ENCODE data around the gene FMNL2. TPM values are rescaled to one million over a fixed set of nuclear protein-coding genes. Genes with fewer than 3 reads are reported as not detected.

FMNL2 gene
- total RNA-seq, 5 donors from 2014 or later (not counting 1 experiment from before 2014, with no cell fraction given), result 0.63 to 0.96 (median 0.75) TPM

- H3K4me3 ChIP-seq (ENCODE audit: control insufficient read depth in 1 of 2, extremely low read depth in 1 of 2, low read length in 1 of 2), result no peak overlapping the region
- H3K9me3 ChIP-seq, result no peaks in the 10 kb centered on the region
- H3K27me3 ChIP-seq (replicated peaks in 1 of 2; ENCODE audit: control insufficient read depth in 2 of 2, extremely low read depth in 1 of 2, insufficient read depth in 2 of 2, low read length in 1 of 2), result no peaks in the 10 kb centered on the region
- Mint-ChIP-seq H3K27me3 (peaks cover 0 to 2% of the 10 kb centered on the region in 2 donors), H3K9me3 (no peaks in the 10 kb centered on the region), H3K4me1 (no peaks in the 10 kb centered on the region), H3K4me3 (no peak overlapping the region), H3K36me3 (no peaks in the 10 kb centered on the region), H3K27ac (no peak overlapping the region)
- POLR2A ChIA-PET, result no interaction called here
- no peak for ATAC-seq (replicated peaks in 1 of 4)
- 100% methylated on average over 3 of the region's 7 CpGs for WGBS (ENCODE audit: insufficient coverage)
- H3K27ac ChIP-seq (ENCODE audit: low read length), result no peak overlapping the region
- CTCF ChIA-PET, result no interaction called here
- no peak for DNase-seq
- H3K36me3 ChIP-seq (ENCODE audit: control insufficient read depth in 2 of 2, extremely low read depth in 1 of 2, insufficient read depth in 1 of 2, low read length in 1 of 2), result no peaks in the 10 kb centered on the region
- H3K4me1 ChIP-seq (ENCODE audit: control insufficient read depth in 1 of 2, extremely low read depth in 1 of 2, insufficient read depth in 2 of 2, low read length in 2 of 2), result no peaks in the 10 kb centered on the region
Measured at GRCh38 chr2:152558158-152558984, 223.4 kb downstream of the FMNL2 start.

DNA sequence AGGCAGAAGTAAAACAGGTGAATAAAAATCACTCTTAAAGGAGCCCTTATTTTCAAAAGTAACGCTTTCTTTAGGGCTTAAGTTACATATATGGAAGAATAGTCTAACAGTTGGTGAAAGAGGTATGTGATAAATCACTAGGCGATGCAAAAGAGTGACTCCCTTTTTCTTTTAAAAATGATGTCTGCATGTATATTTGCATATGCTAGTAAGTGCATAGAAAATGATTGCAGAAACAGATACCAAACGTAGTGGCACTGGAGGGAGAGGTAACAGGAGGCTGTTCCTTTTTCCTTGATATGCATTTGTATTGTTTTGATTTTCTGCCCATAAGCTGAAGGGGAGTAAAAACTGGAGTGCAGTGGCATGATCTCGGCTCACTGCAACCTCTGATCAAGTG is 224.0 kb downstream of the FMNL2 start:
- CTCF ChIA-PET, result no interaction called here
- Histone ChIP-seq H3K4me1 (ENCODE audit: control insufficient read depth in 1 of 2, extremely low read depth in 1 of 2, insufficient read depth in 2 of 2, low read length in 2 of 2) (no peaks in the 10 kb centered on the region), H3K27me3 (replicated peaks in 1 of 2; ENCODE audit: control insufficient read depth in 2 of 2, extremely low read depth in 1 of 2, insufficient read depth in 2 of 2, low read length in 1 of 2) (no peaks in the 10 kb centered on the region), H3K4me3 (ENCODE audit: control insufficient read depth in 1 of 2, extremely low read depth in 1 of 2, low read length in 1 of 2) (no peak overlapping the region), H3K27ac (ENCODE audit: low read length) (no peak overlapping the region), H3K9me3 (no peaks in the 10 kb centered on the region), H3K36me3 (ENCODE audit: control insufficient read depth in 2 of 2, extremely low read depth in 1 of 2, insufficient read depth in 1 of 2, low read length in 1 of 2) (no peaks in the 10 kb centered on the region)
- DNase-seq, result no peak
- Mint-ChIP-seq H3K27ac (no peak overlapping the region), H3K27me3 (peaks cover 0 to 2% of the 10 kb centered on the region in 2 donors), H3K4me3 (no peak overlapping the region), H3K9me3 (no peaks in the 10 kb centered on the region), H3K36me3 (no peaks in the 10 kb centered on the region), H3K4me1 (no peaks in the 10 kb centered on the region)
- ATAC-seq (replicated peaks in 1 of 4), result no peak
- POLR2A ChIA-PET, result no interaction called here
- WGBS (ENCODE audit: insufficient coverage), result 46% methylated on average over 2 of the region's 4 CpGs

- DNase-seq (no peak), ATAC-seq (replicated peaks in 1 of 4) (no peak)
- no peak overlapping the region for H3K27ac ChIP-seq (ENCODE audit: low read length)
- H3K27me3 ChIP-seq (replicated peaks in 1 of 2; ENCODE audit: control insufficient read depth in 2 of 2, extremely low read depth in 1 of 2, insufficient read depth in 2 of 2, low read length in 1 of 2), result no peaks in the 10 kb centered on the region
- no peaks in the 10 kb centered on the region for H3K36me3 Mint-ChIP-seq
- H3K4me3 ChIP-seq (ENCODE audit: control insufficient read depth in 1 of 2, extremely low read depth in 1 of 2, low read length in 1 of 2), result no peak overlapping the region
- ChIA-PET POLR2A (interaction anchor here in 1 of 2 donors (0.6 kb wide), 1 partner anchor 15 kb away, joined by 4 read pairs; no protein-coding TSS in a partner anchor), CTCF (interaction anchor here in 1 of 2 donors (0.5 kb wide), 1 partner anchor 73 kb away, joined by 5 read pairs; no protein-coding TSS in a partner anchor)
- no peaks in the 10 kb centered on the region for H3K36me3 ChIP-seq (ENCODE audit: control insufficient read depth in 2 of 2, extremely low read depth in 1 of 2, insufficient read depth in 1 of 2, low read length in 1 of 2)
- no peaks in the 10 kb centered on the region for H3K4me1 Mint-ChIP-seq
- peaks cover 2 to 5% of the 10 kb centered on the region in 2 donors for H3K27me3 Mint-ChIP-seq
- no peaks in the 10 kb centered on the region for H3K9me3 Mint-ChIP-seq
- H3K27ac Mint-ChIP-seq, result no peak overlapping the region
- no peak overlapping the region for H3K4me3 Mint-ChIP-seq
- no peaks in the 10 kb centered on the region for H3K9me3 ChIP-seq
- no peaks in the 10 kb centered on the region for H3K4me1 ChIP-seq (ENCODE audit: control insufficient read depth in 1 of 2, extremely low read depth in 1 of 2, insufficient read depth in 2 of 2, low read length in 2 of 2)
Measured at GRCh38 chr2:152560166-152560565, 225.2 kb downstream of the FMNL2 start.

DNA sequence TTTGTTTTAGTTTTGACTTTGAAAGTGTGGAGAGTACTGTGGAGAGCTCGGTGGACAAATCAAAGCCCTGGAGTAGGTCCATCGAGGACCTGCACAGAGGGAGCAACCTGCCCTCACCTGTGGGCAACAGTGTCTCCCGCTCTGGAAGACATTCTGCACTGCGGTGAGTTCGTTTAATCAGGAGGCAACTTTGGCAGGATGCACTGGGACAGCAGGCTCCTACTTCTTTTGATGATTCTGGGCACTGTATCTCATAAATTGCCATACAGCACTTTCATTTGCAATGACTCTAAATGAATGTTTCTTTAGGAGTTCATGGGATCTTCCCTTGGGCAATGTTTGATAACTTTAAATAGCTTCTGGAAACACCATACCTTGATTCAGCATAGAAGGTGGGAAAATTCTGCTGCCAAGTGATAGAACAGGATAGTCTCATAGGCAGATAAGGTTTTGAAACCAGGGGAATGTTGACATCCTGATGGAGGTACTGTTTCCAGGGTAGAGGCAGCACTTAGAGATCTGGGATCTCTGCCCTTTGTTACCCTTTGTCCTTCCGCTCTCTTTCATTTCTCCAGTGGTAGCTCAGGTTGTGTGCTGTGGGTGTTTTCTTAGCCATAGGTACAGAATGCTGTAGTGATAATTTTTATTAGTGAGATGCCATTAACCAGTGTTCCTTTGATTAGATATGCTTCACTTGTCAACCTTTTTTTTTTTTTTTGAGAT is 226.1 kb downstream of the FMNL2 start:
- H3K4me1 Mint-ChIP-seq, result no peaks in the 10 kb centered on the region
- no peak for ATAC-seq (replicated peaks in 1 of 4)
- Histone ChIP-seq H3K27me3 (replicated peaks in 1 of 2; ENCODE audit: control insufficient read depth in 2 of 2, extremely low read depth in 1 of 2, insufficient read depth in 2 of 2, low read length in 1 of 2) (peaks cover 0 to 4% of the 10 kb centered on the region in 2 experiments), H3K9me3 (no peaks in the 10 kb centered on the region), H3K4me3 (ENCODE audit: control insufficient read depth in 1 of 2, extremely low read depth in 1 of 2, low read length in 1 of 2) (no peak overlapping the region), H3K27ac (ENCODE audit: low read length) (no peak overlapping the region), H3K4me1 (ENCODE audit: control insufficient read depth in 1 of 2, extremely low read depth in 1 of 2, insufficient read depth in 2 of 2, low read length in 2 of 2) (no peaks in the 10 kb centered on the region), H3K36me3 (ENCODE audit: control insufficient read depth in 2 of 2, extremely low read depth in 1 of 2, insufficient read depth in 1 of 2, low read length in 1 of 2) (no peaks in the 10 kb centered on the region)
- no peak overlapping the region for H3K4me3 Mint-ChIP-seq
- no peaks in the 10 kb centered on the region for H3K36me3 Mint-ChIP-seq
- H3K9me3 Mint-ChIP-seq, result no peaks in the 10 kb centered on the region
- ChIA-PET CTCF (interaction anchor here in 1 of 2 donors (0.5 kb wide), 1 partner anchor 72 kb away, joined by 5 read pairs; no protein-coding TSS in a partner anchor), POLR2A (interaction anchor here in 1 of 2 donors (0.7 kb wide), 1 partner anchor 14 kb away, joined by 3 read pairs; no protein-coding TSS in a partner anchor)
- 90% methylated on average over 5 of the region's 6 CpGs for WGBS (ENCODE audit: insufficient coverage)
- no peak overlapping the region for H3K27ac Mint-ChIP-seq
- peaks cover 4 to 8% of the 10 kb centered on the region in 2 donors for H3K27me3 Mint-ChIP-seq
- DNase-seq, result no peak

GRCh38 chr2:152562198-152562884 is 227.4 kb downstream of the FMNL2 start:
- H3K27ac Mint-ChIP-seq, result no peak overlapping the region
- H3K36me3 Mint-ChIP-seq, result no peaks in the 10 kb centered on the region
- H3K4me3 Mint-ChIP-seq, result no peak overlapping the region
- peaks cover 0 to 4% of the 10 kb centered on the region in 2 experiments for H3K27me3 ChIP-seq (replicated peaks in 1 of 2; ENCODE audit: control insufficient read depth in 2 of 2, extremely low read depth in 1 of 2, insufficient read depth in 2 of 2, low read length in 1 of 2)
- WGBS (ENCODE audit: insufficient coverage), result 100% methylated on average over 2 of the region's 2 CpGs
- no peak overlapping the region for H3K27ac ChIP-seq (ENCODE audit: low read length)
- no peaks in the 10 kb centered on the region for H3K9me3 Mint-ChIP-seq
- ChIA-PET CTCF (no interaction called here), POLR2A (no interaction called here)
- H3K9me3 ChIP-seq, result no peaks in the 10 kb centered on the region
- no peaks in the 10 kb centered on the region for H3K4me1 ChIP-seq (ENCODE audit: control insufficient read depth in 1 of 2, extremely low read depth in 1 of 2, insufficient read depth in 2 of 2, low read length in 2 of 2)
- ATAC-seq (replicated peaks in 1 of 4) (no peak), DNase-seq (no peak)
- H3K4me3 ChIP-seq (ENCODE audit: control insufficient read depth in 1 of 2, extremely low read depth in 1 of 2, low read length in 1 of 2), result no peak overlapping the region
- no peaks in the 10 kb centered on the region for H3K36me3 ChIP-seq (ENCODE audit: control insufficient read depth in 2 of 2, extremely low read depth in 1 of 2, insufficient read depth in 1 of 2, low read length in 1 of 2)
- peaks cover 4 to 11% of the 10 kb centered on the region in 2 donors for H3K27me3 Mint-ChIP-seq
- no peaks in the 10 kb centered on the region for H3K4me1 Mint-ChIP-seq

DNA sequence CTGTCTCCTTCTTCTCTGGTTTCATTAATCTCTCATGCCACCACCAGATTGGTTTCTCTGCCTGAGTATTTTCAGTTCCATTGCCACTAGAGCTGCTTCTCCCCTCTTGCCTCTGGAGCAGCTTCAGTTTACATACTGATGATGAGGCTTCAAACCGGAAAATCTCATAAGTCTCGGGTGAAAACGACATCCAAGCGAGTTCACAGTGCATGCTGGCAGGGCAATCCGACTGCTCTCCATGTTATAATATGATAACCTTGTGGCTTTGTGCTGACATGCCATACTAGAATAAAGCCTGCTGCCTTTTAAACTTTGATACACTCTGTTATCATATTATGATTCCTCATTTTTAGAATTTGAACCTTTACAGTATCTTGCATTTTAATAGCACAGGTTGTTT is 228.8 kb downstream of the FMNL2 start:
- DNase-seq, result no peak
- Histone ChIP-seq H3K4me3 (ENCODE audit: control insufficient read depth in 1 of 2, extremely low read depth in 1 of 2, low read length in 1 of 2) (no peak overlapping the region), H3K27ac (ENCODE audit: low read length) (no peak overlapping the region), H3K36me3 (ENCODE audit: control insufficient read depth in 2 of 2, extremely low read depth in 1 of 2, insufficient read depth in 1 of 2, low read length in 1 of 2) (no peaks in the 10 kb centered on the region), H3K27me3 (replicated peaks in 1 of 2; ENCODE audit: control insufficient read depth in 2 of 2, extremely low read depth in 1 of 2, insufficient read depth in 2 of 2, low read length in 1 of 2) (peaks cover 0 to 4% of the 10 kb centered on the region in 2 experiments), H3K4me1 (ENCODE audit: control insufficient read depth in 1 of 2, extremely low read depth in 1 of 2, insufficient read depth in 2 of 2, low read length in 2 of 2) (no peaks in the 10 kb centered on the region), H3K9me3 (no peaks in the 10 kb centered on the region)
- no peak for ATAC-seq (replicated peaks in 1 of 4)
- Mint-ChIP-seq H3K36me3 (no peaks in the 10 kb centered on the region), H3K9me3 (no peaks in the 10 kb centered on the region), H3K4me1 (no peaks in the 10 kb centered on the region), H3K4me3 (no peak overlapping the region), H3K27me3 (peaks cover 4 to 11% of the 10 kb centered on the region in 2 donors), H3K27ac (no peak overlapping the region)
- ChIA-PET POLR2A (no interaction called here), CTCF (interaction anchor here in 1 of 2 donors (0.7 kb wide), 1 partner anchor 908 kb away, joined by 3 read pairs; no protein-coding TSS in a partner anchor)
- 100% methylated on average over 4 of the region's 5 CpGs for WGBS (ENCODE audit: insufficient coverage)
